HG03354 (cell line): ENCODE results near the gene FAM241A.
A peak's percentile ranks its signal among the peaks of the same experiment; 100 is the strongest.
"Not testable (repeated sequence)": the region's sequence is repeated elsewhere in the genome, so short reads cannot be mapped to it uniquely, and the experiment has no call there.

ENCODE experiments used
- ATAC-seq: cut with Tn5 transposase; IDR thresholded peaks from one replicate; pipeline ENCODE4 v1.9.1; 2021; ENCODE audit warnings: mild to moderate bottlenecking; ENCODE audit not compliant: unreplicated experiment, poor library complexity, severe bottlenecking

Gene FAM241A

DNA sequence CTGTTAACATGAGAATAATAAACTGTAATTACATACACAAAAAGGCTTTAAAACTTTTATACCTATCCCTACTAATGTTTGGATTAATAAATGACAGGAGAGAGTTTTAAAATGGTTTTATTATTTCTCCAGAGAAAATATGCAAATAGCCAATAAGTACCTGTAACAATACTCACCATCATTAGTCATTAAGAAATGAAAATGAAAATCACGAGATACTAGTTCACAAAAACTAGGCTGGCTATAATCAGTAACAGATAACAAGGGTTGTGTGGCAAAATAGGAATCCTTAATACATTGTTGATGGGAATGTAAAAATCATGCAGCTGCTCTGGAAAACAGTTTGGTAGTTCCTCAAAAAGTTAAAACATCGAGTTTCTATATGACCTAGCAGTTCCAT lies 61.2 kb downstream of the FAM241A start:
- ATAC-seq: peak; percentile 48

DNA sequence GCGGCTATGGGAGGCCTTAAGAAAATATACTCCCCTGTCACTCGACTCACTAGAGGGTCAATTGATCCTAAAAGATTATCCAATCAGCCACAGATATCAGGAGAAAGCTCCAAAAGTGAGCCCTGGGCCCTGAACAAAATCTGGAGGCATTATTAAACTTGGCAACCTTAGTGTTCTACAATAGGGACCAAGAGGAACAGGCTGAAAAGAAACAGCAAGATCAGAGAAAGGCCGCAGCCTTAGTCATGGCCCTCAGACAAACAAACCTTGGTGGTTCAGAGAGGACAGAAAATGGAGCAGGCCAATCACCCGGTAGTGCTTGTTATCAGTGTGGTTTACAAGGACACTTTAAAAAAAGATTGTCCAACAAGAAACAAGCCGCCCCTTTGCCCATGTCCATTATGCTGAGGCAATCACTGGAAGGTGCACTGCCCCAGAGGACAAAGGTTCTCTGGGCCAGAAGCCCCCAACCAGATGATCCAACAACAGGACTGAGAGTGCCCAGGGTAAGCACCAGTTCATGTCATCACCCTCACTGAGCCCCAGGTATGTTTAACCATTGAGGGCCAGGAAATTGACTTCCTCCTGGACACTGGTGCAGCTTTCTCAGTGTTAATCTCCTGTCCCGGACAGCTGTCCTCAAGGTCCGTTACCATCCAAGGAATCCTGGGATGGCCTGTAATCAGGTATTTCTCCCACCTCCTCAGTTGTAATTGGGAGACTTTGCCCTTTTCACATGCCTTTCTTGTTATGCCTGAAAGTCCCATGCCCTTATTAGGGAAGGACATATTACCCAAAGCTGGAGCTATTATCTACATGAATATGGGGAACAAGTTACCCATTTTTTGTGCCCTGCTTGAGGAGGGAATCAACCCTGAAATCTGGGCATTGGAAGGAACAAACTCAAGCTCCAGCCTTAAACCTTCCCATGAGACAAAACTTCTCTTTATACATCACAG lies 63.2 kb downstream of the FAM241A start:
- not testable (repeated sequence) for ATAC-seq

DNA sequence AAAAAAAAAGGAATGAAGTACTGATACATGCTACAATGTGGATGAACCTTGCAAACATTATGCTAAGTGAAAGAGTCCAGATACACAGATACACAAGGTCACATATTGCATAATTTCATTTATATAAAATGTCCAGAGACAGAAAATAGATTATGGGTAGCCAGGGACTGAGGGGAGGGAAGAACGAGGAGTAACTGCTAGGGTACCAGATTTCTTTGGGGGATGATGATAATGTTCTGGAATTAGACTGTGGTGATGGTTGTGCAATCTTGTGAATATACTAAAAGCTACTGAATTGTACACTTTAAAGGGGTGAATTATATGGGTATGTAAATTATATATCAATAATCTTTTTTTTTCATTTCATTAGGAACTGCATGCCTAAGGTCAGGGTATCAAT lies 65.5 kb downstream of the FAM241A start:
- ATAC-seq: no peak

DNA sequence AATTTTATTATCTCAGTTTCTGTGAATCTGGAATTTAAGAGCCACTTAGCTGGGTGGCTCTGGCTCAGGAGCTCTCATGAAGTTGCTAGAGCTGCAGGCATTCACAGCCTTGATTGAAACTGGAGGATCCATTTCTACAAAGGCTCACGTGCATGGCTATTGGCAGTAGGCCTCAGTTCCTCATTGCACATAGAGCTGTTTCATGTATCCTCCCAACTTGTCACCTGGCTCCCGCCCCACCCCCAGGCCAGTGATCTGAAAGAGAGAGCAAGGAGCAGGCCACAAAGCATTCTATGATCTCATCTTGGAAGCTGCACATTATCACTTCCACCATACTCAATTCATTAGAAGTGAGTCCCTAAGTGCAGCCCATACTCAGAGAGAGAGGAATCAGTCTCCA lies 67.8 kb downstream of the FAM241A start:
- ATAC-seq: no peak

DNA sequence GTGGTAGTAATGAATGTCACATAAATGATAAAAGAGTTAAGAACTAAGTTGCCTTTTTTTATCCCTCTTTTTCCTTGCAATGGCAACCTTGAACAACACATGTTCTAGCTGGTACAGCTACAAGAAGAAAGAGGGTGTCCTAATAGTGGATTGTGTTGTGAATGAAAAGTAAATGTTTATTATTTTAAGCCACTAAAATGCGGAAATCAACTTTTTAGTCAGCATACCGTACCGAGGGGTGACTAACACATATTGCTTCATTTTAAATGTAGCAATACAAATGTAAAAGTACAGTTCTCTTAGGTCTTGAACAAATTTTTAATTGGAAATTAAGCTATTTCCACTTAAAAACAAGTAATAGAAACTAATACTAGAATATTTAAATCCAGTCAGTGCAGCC lies 68.6 kb downstream of the FAM241A start:
- no peak for ATAC-seq

DNA sequence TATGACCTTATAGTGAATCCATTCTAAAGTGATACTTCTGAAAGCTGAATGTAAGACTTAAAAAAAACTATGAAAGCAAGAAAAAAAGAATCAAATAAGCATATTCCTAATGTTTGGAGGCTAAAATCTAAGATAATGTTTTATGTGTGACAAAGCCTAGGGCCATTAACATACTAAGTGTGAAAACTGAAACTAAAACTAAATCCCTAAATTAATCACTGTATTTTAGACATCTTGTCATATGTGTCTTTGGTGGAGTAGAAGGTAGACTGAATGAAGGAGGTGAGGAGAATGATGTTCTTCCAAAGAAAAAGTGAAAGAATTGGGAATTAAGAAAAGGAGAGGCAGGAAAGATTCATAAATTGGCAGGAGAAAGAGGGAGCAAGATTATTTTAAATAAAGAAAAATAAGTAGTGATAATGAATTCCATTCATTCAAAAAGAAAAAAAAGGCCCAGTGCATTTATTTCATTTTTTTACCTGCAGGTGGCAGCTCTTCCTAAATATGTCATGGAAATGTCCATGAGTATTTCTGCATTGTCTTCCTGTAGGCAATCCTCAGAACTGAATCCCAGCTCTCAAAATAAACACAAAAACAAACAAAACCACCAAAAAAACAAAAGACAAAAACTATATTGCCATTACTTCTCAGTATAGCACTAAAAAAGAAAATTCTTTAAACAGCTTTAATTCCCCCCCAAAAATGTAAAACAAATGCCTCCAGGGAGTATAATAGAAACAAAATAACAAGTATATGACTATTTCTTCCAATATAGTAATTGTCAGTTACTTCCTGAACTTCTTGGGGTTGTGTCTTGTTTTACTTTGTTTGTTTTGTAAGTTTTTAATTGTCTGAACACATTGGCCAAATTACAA lies 69.4 kb downstream of the FAM241A start:
- peak; percentile 53 for ATAC-seq

DNA sequence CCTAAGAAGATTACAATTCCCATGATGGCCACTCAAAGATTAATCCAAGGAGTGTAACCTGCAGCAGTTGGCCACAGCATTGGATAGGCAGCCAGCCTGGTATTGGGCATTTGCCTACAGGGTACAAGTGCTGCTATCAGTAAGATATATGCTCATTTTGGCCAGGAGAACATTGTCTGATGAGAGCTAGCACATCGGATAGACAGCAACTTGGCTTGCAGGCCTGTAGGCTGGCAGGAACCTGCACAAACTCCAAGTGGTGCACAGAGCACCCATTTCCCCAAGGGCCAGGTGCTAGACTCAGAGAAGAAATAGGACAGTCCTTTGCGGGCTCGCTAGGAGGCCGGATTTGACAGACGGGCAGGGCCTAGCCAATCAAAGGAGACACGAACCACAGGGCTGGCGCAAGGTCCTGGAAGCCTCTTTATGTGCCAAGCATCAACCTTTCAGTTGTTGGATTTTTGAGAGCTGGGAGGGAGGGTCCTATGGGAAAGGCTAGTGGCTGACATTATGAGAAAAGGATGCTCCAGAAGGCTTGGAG lies 74.6 kb downstream of the FAM241A start:
- no peak for ATAC-seq

DNA sequence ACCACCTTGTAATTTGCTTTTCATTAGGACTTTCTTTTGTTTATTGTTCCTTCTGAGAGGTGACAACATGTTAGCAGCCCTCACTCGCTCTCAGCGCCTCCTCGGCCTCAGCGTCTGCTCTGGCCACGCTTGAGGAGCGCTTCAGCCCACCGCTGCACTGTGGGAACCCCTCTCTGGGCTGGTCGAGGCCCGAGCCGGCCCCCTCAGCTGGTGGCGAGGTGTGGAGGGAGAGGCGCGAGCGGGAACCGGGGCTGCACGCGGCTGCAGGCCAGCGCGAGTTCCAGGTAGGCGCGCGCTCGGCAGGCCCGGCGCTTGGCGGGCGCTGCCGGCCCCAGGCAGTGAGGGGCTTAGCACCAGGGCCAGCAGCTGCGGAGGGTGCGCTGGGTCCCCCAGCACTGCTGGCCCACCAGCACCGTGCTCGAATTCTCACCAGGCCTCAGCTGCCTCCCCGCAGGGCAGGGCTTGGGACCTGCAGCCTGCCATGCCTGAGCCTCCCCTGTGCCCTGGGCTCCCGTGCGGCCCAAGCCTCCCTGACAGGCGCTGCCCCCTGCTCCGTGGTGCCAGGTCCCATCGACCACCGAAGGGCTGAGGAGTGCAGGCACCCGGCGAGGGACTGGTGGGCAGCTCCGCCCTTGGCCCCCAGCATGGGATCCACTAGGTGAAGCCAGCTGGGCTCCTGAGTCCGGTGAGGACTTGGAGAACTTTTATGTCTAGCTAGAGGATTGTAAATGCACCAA lies 77.1 kb downstream of the FAM241A start:
- no peak for ATAC-seq

DNA sequence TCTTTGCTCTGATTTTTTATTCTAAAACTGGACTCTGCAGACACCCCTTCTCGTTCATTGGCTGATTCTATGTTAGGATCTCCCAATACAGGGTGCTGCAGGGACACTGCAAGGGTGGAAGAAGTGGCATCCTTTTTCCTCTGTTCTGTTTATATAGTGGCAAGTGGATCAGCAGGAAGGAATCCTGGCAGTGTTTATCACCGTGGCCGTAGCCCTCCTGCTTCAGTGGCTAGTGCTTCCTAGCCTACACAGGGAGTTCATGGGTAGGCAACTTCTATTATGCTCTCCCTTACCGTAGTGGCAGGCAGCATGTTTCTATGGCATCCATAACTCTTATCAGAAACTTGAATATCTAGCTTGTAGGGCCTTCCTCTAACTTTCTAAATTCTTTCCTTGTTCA lies 79.9 kb downstream of the FAM241A start:
- ATAC-seq: no peak

DNA sequence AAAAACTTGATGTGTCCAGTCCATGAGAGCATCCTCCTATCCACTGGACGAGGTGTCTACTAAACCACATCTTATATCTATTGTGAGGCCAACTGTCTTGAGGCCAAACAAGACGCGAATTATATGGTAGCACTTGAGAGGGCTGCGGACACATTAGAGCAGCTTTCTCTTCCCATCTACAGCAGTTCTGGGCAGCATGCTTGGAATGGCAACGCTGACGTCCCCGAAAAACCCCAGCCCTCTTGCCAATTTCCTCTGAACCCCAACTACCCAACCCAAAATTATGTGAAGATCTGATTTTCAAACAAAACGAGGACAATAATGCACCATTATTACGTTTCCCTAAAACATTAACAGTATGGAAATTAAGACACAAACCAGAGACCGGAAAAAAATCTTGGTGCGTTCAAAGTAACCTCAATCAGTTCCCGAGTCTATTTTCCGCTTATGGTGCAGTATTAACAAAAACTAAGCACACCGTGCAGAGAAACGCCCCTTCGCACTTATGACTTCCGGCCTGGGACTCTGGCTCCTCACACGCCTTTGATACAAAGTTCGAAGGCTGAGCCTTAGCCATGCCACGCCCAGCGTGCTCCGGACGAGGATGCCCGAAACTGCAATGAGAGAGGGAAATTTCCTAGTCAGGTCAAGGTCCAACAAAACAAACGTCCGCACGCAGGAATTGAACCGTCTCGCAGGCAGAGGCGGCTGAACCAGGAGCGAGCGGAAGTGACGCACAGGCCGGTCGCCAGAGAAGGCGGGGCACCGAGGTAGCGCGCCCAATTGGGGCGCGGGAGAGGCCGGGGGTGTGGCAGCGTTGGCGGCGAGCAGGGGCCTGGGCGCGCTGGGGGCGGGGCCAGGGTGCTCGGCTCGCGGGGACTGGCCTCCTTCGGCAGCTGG lies 85.9 kb downstream of the FAM241A start:
- ATAC-seq: peak; percentile 89

GRCh38 chr4:112231779-112232713 lies 86.8 kb downstream of the FAM241A start, which contains the start of gene AP1AR:
AP1AR (plus strand) TSS chr4:112231787; CDS start chr4:112232092, 305 bp downstream.
- peak; percentile 77 for ATAC-seq

- ATAC-seq: no peak
Observed at GRCh38 chr4:112234952-112235609, 89.8 kb downstream of the FAM241A start.

DNA sequence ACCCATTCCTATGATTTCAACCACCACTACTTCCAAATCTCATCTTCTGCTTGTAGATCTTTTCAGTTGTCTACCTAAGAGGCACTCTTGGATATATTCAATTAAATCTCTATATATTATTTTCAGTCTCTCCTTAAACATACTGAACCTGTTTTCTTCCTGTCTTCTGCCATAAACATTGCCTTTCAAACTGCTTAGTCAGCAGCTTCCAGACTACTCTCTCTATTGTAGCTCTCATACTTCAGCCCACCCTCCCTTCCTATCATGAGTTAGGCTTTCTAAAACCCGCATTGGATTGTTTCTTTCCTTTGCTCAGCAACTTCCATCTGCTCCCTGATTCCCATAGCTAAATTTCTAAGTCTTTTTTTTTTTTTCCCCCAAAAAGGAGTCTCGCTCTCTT lies 90.8 kb downstream of the FAM241A start:
- no peak for ATAC-seq

GRCh38 chr4:112238833-112239232 lies 93.6 kb downstream of the FAM241A start:
- no peak for ATAC-seq
